IMR-90 (cell line): Measurements from ENCODE around the gene MT1E. TPM values are rescaled to one million over a fixed set of nuclear protein-coding genes. Genes with fewer than 3 reads are reported as not detected.

Experiments used
- ATAC-seq: fragments of 200-7000 bp; cut with Tn5 transposase; 2 replicates; pipeline ENCODE4 v1.9.1; 2020; ENCODE audit warnings: low read depth, mild to moderate bottlenecking, moderate library complexity
- BruUV-seq: library from RNA; stranded (reverse); fragments of 400-500 nt; replicated peaks from 2 replicates; lab custom pipeline; 2021; lab: Mats Ljungman, UMichigan
- CTCF ChIA-PET: fragments of 300-600 bp; formaldehyde crosslinking; extraction: SDS; loops from one replicate; lab custom pipeline; 2021; ENCODE audit warnings: antibody characterized with exemption; lab: Yijun Ruan, JAX
- POLR2A ChIA-PET: fragments of 300-600 bp; sonication (Branson Sonifier 250); formaldehyde crosslinking; loops from one replicate; lab custom pipeline; 2022; ENCODE audit warnings: antibody characterized with exemption; ENCODE audit not compliant: unreplicated experiment; lab: Charles Lee
- DNase-seq: peaks from one replicate; pipeline ENCODE4 v3.0.0; 2013
- H2AFZ ChIP-seq: replicated peaks from 2 replicates; pipeline ENCODE3; 2013; ENCODE audit warnings: low read length, mild to moderate bottlenecking; ENCODE audit not compliant: poor library complexity
- H2AK5ac ChIP-seq: 2 replicates; pipeline ENCODE4 v1.6.1; 2013; ENCODE audit warnings: low read depth, low read length, inconsistent platforms
- H2AK9ac ChIP-seq: replicated peaks from 2 replicates; pipeline ENCODE3; 2013; ENCODE audit warnings: mild to moderate bottlenecking, low read depth, low read length, moderate library complexity; ENCODE audit not compliant: poor library complexity
- H2BK120ac ChIP-seq: 2 replicates; pipeline ENCODE4 v1.6.1; 2013; ENCODE audit warnings: low read depth, low read length, inconsistent platforms
- H2BK15ac ChIP-seq: 3 replicates; pipeline ENCODE4 v1.6.1; 2013; ENCODE audit warnings: low read depth, low read length, inconsistent platforms
- H2BK20ac ChIP-seq: 2 replicates; pipeline ENCODE4 v1.6.1; 2013; ENCODE audit warnings: low read depth, mild to moderate bottlenecking, inconsistent platforms, low read length, moderate library complexity
- H2BK5ac ChIP-seq: 2 replicates; pipeline ENCODE4 v1.6.1; 2013; ENCODE audit warnings: mild to moderate bottlenecking, low read depth, low read length, inconsistent platforms; ENCODE audit not compliant: poor library complexity, severe bottlenecking
- H3K14ac ChIP-seq: replicated peaks from 2 replicates; pipeline ENCODE4 v1.6.1; 2013; ENCODE audit warnings: low read depth, low read length, inconsistent platforms
- H3K18ac ChIP-seq: 2 replicates; pipeline ENCODE4 v1.6.1; 2013; ENCODE audit warnings: low read depth, low read length, control low read depth
- H3K23ac ChIP-seq: 2 replicates; pipeline ENCODE4 v1.6.1; 2013; ENCODE audit warnings: low read depth, low read length, inconsistent platforms
- H3K27ac ChIP-seq: 2 replicates; pipeline ENCODE4 v1.5.1; 2013; ENCODE audit warnings: mild to moderate bottlenecking, control low read depth, low read length; ENCODE audit not compliant: insufficient read depth
- H3K27me3 ChIP-seq: 2 replicates; pipeline ENCODE4 v1.6.1; 2013; ENCODE audit warnings: low read length; ENCODE audit not compliant: control insufficient read depth, insufficient read depth
- H3K36me3 ChIP-seq: 2 replicates; pipeline ENCODE4 v1.6.1; 2013; ENCODE audit warnings: low read length, mixed read lengths; ENCODE audit not compliant: control insufficient read depth, insufficient read depth
- H3K4ac ChIP-seq: 2 replicates; pipeline ENCODE4 v1.6.1; 2013; ENCODE audit warnings: low read depth, low read length, inconsistent platforms
- H3K4me1 ChIP-seq: 2 replicates; pipeline ENCODE4 v1.6.1; 2013; ENCODE audit warnings: low read length, mixed read lengths; ENCODE audit not compliant: control insufficient read depth, insufficient read depth
- H3K4me2 ChIP-seq: 2 replicates; pipeline ENCODE4 v1.6.1; 2013; ENCODE audit warnings: low read depth, mild to moderate bottlenecking, control low read depth, low read length, moderate library complexity
- H3K4me3 ChIP-seq: 2 replicates; pipeline ENCODE4 v1.5.1; 2013; ENCODE audit warnings: low read depth, mild to moderate bottlenecking, control low read depth, low read length, moderate library complexity; ENCODE audit not compliant: insufficient read depth
- H3K56ac ChIP-seq: 2 replicates; pipeline ENCODE4 v1.6.1; 2013; ENCODE audit warnings: low read length, inconsistent platforms; ENCODE audit not compliant: insufficient read depth; ENCODE audit errors: extremely low read depth
- H3K79me1 ChIP-seq, 2 experiments: 2 replicates each; pipeline ENCODE4 v1.6.1; 2013; ENCODE audit warnings: low read length in 2 of 2, inconsistent platforms in 1 of 2, low read depth in 1 of 2
- H3K9ac ChIP-seq: 2 replicates; pipeline ENCODE4 v1.6.1; 2013; ENCODE audit warnings: low read depth, low read length, control low read depth
- H3K9me1 ChIP-seq: 2 replicates; pipeline ENCODE4 v1.6.1; 2013; ENCODE audit warnings: low read length, inconsistent platforms; ENCODE audit not compliant: insufficient read depth
- H3K9me3 ChIP-seq: 2 replicates; pipeline ENCODE4 v1.6.1; 2013; ENCODE audit warnings: low read length; ENCODE audit not compliant: control insufficient read depth, insufficient read depth
- H4K20me1 ChIP-seq: 2 replicates; pipeline ENCODE4 v1.6.1; 2013; ENCODE audit warnings: low read length, inconsistent platforms; ENCODE audit not compliant: insufficient read depth
- H4K5ac ChIP-seq: 2 replicates; pipeline ENCODE4 v1.6.1; 2013; ENCODE audit warnings: mild to moderate bottlenecking, low read depth, low read length, control low read depth
- H4K8ac ChIP-seq, 2 experiments: 2 replicates each; pipeline ENCODE4 v1.6.1; 2013; ENCODE audit warnings: low read depth in 2 of 2, low read length in 2 of 2, control low read depth in 1 of 2, inconsistent platforms in 1 of 2
- H4K91ac ChIP-seq: 2 replicates; pipeline ENCODE4 v1.6.1; 2013; ENCODE audit warnings: low read depth, low read length, inconsistent platforms; ENCODE audit not compliant: insufficient read depth
- BHLHE40 ChIP-seq: fragments of 150-350 bp; IDR thresholded peaks from 2 replicates; pipeline ENCODE4 v1.6.1; 2016; ENCODE audit warnings: mild to moderate bottlenecking, low read depth, low read length
- CEBPB ChIP-seq: IDR thresholded peaks from 2 replicates; pipeline ENCODE4 v1.6.1; 2012; ENCODE audit warnings: low read depth, low read length, improper control_type of control experiment
- CHD1 ChIP-seq: IDR thresholded peaks from 2 replicates; pipeline ENCODE4 v1.6.1; 2012; ENCODE audit warnings: low read depth, low read length, improper control_type of control experiment
- CTCF ChIP-seq: conservative IDR thresholded peaks from 2 replicates; pipeline ENCODE4 v1.5.1; 2012; ENCODE audit warnings: mild to moderate bottlenecking, low read depth, low read length, improper control_type of control experiment
- FOS ChIP-seq: fragments of 150-350 bp; IDR thresholded peaks from 2 replicates; pipeline ENCODE4 v1.6.1; 2016; ENCODE audit warnings: low read depth, low read length
- MAFK ChIP-seq: IDR thresholded peaks from 2 replicates; pipeline ENCODE4 v1.6.1; 2012; ENCODE audit warnings: low read depth, low read length, improper control_type of control experiment
- MAZ ChIP-seq: IDR thresholded peaks from 2 replicates; pipeline ENCODE4 v1.6.1; 2012; ENCODE audit warnings: low read depth, mild to moderate bottlenecking, low read length, improper control_type of control experiment, moderate library complexity, borderline replicate concordance
- MXI1 ChIP-seq: IDR thresholded peaks from 2 replicates; pipeline ENCODE4 v1.6.1; 2012; ENCODE audit warnings: low read depth, mild to moderate bottlenecking, low read length, moderate library complexity, borderline replicate concordance
- NFE2L2 ChIP-seq: fragments of 150-350 bp; IDR thresholded peaks from 2 replicates; pipeline ENCODE4 v1.6.1; 2016; ENCODE audit warnings: low read depth, mild to moderate bottlenecking, low read length
- POLR2A ChIP-seq: IDR thresholded peaks from 2 replicates; pipeline ENCODE4 v1.6.1; 2012; ENCODE audit warnings: mild to moderate bottlenecking, low read depth, low read length
- RAD21 ChIP-seq: IDR thresholded peaks from 2 replicates; pipeline ENCODE4 v1.6.1; 2012; ENCODE audit warnings: low read length, improper control_type of control experiment
- RCOR1 ChIP-seq: IDR thresholded peaks from 2 replicates; pipeline ENCODE4 v1.6.1; 2012; ENCODE audit warnings: mild to moderate bottlenecking, low read length, improper control_type of control experiment; ENCODE audit not compliant: insufficient replicate concordance
- RFX5 ChIP-seq: IDR thresholded peaks from 2 replicates; pipeline ENCODE4 v1.8.0; 2012; ENCODE audit warnings: low read depth, mild to moderate bottlenecking, low read length, moderate library complexity
- SMC3 ChIP-seq: fragments of 150-350 bp; IDR thresholded peaks from 2 replicates; pipeline ENCODE4 v1.6.1; 2016; ENCODE audit warnings: low read depth, mild to moderate bottlenecking, antibody characterized with exemption, low read length, moderate library complexity
- USF2 ChIP-seq: fragments of 150-350 bp; IDR thresholded peaks from 2 replicates; pipeline ENCODE4 v1.6.1; 2017; ENCODE audit warnings: mild to moderate bottlenecking, antibody characterized with exemption, low read length, low read depth
- WGBS, 2 experiments: methylation state at CpG; one replicate each; pipeline versions ENCODE4 v1.1.5 to v1.1.7; 2013; ENCODE audit warnings: missing lambda C conversion rate in 2 of 2; ENCODE audit not compliant: insufficient read length in 1 of 2; ENCODE audit errors: extremely low coverage in 2 of 2; 5-methylcytosine and 5-hydroxymethylcytosine counted together
- dilution Hi-C: fragments of 300-500 bp; cut with HindIII; formaldehyde crosslinking; loops from one replicate; pipeline ENCODE4 v1.14.3; 2018; ENCODE audit warnings: low sequenced_read_pairs; ENCODE audit not compliant: unreplicated experiment
- in situ Hi-C: fragments of 300-500 bp; cut with MboI; formaldehyde crosslinking; loops from 3 replicates; pipeline ENCODE4 v1.14.3; 2019; ENCODE audit warnings: low sequenced_read_pairs, inconsistent platforms, mixed read lengths
- intact Hi-C: fragments of 100-400 bp; cut with micrococcal nuclease; formaldehyde crosslinking; loops from 2 replicates; pipeline ENCODE4 v1.10.0; 2022
- polyA plus RNA-seq, 3 experiments: library from polyadenylated mRNA; depleted of rRNA; stranded (reverse); fragments of >200 nt; gene quantifications; 2 replicates each; pipeline ENCODE4 v1.2.3, GENCODE V29; 2012; ENCODE audit warnings: low replicate concordance in 1 of 3
- total RNA-seq: library from RNA; depleted of rRNA; stranded (reverse); fragments of >200 nt; gene quantifications from 2 replicates; pipeline ENCODE4 v1.2.3, GENCODE V29; 2012

Gene MT1E
- total and polyA plus RNA-seq, 2 of the 4 experiments (the other 2 are of a cell fraction): 137 to 821 TPM

- Histone ChIP-seq H3K79me1 (peaks cover 2 to 39% of the 10 kb centered on the region in 2 experiments; a peak in 3 of 4 replicates), H2AFZ (peak overlapping the region; percentile 94)
- TF ChIP-seq RCOR1 (no peak), MAFK (no peak), USF2 (no peak), RAD21 (no peak), RFX5 (no peak), SMC3 (no peak), CHD1 (no peak), NFE2L2 (no peak), CTCF (no peak), MXI1 (no peak), CEBPB (no peak), MAZ (no peak), POLR2A (no peak), FOS (no peak), BHLHE40 (no peak)
Observed at GRCh38 chr16:56616608-56617211, 8.9 kb upstream of the MT1E start.

More at GRCh38 chr16:56616608-56617211, 8.9 kb upstream of the MT1E start:
- WGBS, 2 experiments: 34% methylated on average over 8 of the region's 23 CpGs; no CpG with 5 or more reads in 1 of the 2 experiments
- Histone ChIP-seq H2BK15ac (peak overlapping the region; percentile 88), H3K4me1 (peaks cover 18% of the 10 kb centered on the region), H3K9ac (peak overlapping the region; percentile 66; the same call in 1 of the 2 replicates), H3K23ac (peak overlapping the region; percentile 53), H3K9me1 (peaks cover 16% of the 10 kb centered on the region), H3K27me3 (no peaks in the 10 kb centered on the region), H2AK9ac (peak overlapping the region; percentile 73), H3K27ac (peak overlapping the region; percentile 22; the same call in 1 of the 2 replicates), H3K4me3 (no peak overlapping the region), H4K8ac (peak overlapping the region; percentile 54 to 66; a peak in 3 of 4 replicates), H2BK5ac (peak overlapping the region; percentile 21), H4K20me1 (no peaks in the 10 kb centered on the region), H3K56ac (0 out of 2 replicates have a peak overlapping the region, but pooled peaks have one; percentile 4), H4K91ac (peak overlapping the region; percentile 54), H4K5ac (peak overlapping the region; percentile 86), H3K4me2 (no peak overlapping the region; the same call in 1 of the 2 replicates), H2AK5ac (peak overlapping the region; percentile 97), H3K18ac (no peak overlapping the region), H3K9me3 (no peaks in the 10 kb centered on the region), H3K4ac (peak overlapping the region; percentile 83), H3K14ac (peak overlapping the region; percentile 72), H2BK120ac (peak overlapping the region; percentile 73), H3K36me3 (no peaks in the 10 kb centered on the region), H2BK20ac (peak overlapping the region; percentile 73)
- no TSS peak for BruUV-seq
- dilution Hi-C loops (no loop called here), intact Hi-C loops (no loop called here), in situ Hi-C loops (no loop called here)
- DNase-seq (no peak), ATAC-seq (no peak)
- ChIA-PET CTCF (interaction anchor here (0.6 kb wide), 1 partner anchor 12 kb away, joined by 3 read pairs; no protein-coding TSS in a partner anchor), POLR2A (interaction anchor here (0.5 kb wide), 1 partner anchor 10 kb away, joined by 3 read pairs; no protein-coding TSS in a partner anchor)
